D721Med (cell line): ENCODE measurements around the gene KLHDC3.
A peak's percentile ranks its signal among the peaks of the same experiment; 100 is the strongest.

Source experiments
- DNase-seq: peaks from one replicate; pipeline ENCODE4 v3.0.0; 2011; ENCODE audit warnings: low spot score; ENCODE audit not compliant: insufficient read length
- FAIRE-seq: peaks from 2 replicates; lab custom pipeline; 2011; peaks lifted over from hg19 to GRCh38; lab: Jason Lieb, UNC
- CTCF ChIP-seq: IDR thresholded peaks from 2 replicates; pipeline ENCODE4 v1.5.1; 2012; ENCODE audit warnings: mild to moderate bottlenecking, control low read depth; ENCODE audit not compliant: insufficient read depth; ENCODE audit errors: missing control alignments

KLHDC3 gene

GRCh38 chr6:43070028-43070632, 56.1 kb downstream of the KLHDC3 start:
- FAIRE-seq (no peak), DNase-seq (peak; percentile 62)
- peak; percentile 54 for TF ChIP-seq CTCF
